Calu3 (cell line): Measurements from ENCODE around the gene HLA-DOB. TPM values are rescaled to one million over a fixed set of nuclear protein-coding genes. Genes with fewer than 3 reads are reported as not detected.

Source experiments
- BruUV-seq: library from RNA; stranded (reverse); fragments of 400-500 nt; replicated peaks from 2 replicates; lab custom pipeline; 2021; lab: Mats Ljungman, UMichigan
- CTCF ChIA-PET: fragments of 300-600 bp; sonication (Branson Sonifier 250); formaldehyde crosslinking; loops from one replicate; lab custom pipeline; 2022; ENCODE audit warnings: antibody characterized with exemption; lab: Charles Lee
- DNase-seq: peaks from one replicate; pipeline ENCODE4 v3.0.0; 2022
- H3K27ac Mint-ChIP-seq: one replicate; pipeline ENCODE4 v1.8.0; 2022; ENCODE audit warnings: mixed read lengths; ENCODE audit not compliant: unreplicated experiment
- H3K27me3 Mint-ChIP-seq: one replicate; pipeline ENCODE4 v1.8.0; 2022; ENCODE audit warnings: mixed read lengths; ENCODE audit not compliant: unreplicated experiment
- H3K36me3 Mint-ChIP-seq: one replicate; pipeline ENCODE4 v1.8.0; 2022; ENCODE audit warnings: mild to moderate bottlenecking, moderate library complexity, mixed read lengths; ENCODE audit not compliant: insufficient read depth, unreplicated experiment
- H3K4me1 Mint-ChIP-seq: one replicate; pipeline ENCODE4 v1.8.0; 2022; ENCODE audit warnings: mild to moderate bottlenecking, low read depth, mixed read lengths; ENCODE audit not compliant: unreplicated experiment
- H3K4me3 Mint-ChIP-seq: one replicate; pipeline ENCODE4 v1.8.0; 2022; ENCODE audit warnings: mild to moderate bottlenecking, low read depth, moderate library complexity, mixed read lengths; ENCODE audit not compliant: unreplicated experiment
- H3K9me3 Mint-ChIP-seq: one replicate; pipeline ENCODE4 v1.8.0; 2022; ENCODE audit warnings: low read depth, mixed read lengths; ENCODE audit not compliant: unreplicated experiment
- CTCF ChIP-seq: fragments of 200-600 bp; IDR thresholded peaks from one replicate; pipeline ENCODE4 v1.8.0; 2022; ENCODE audit warnings: antibody characterized with exemption; ENCODE audit not compliant: unreplicated experiment
- intact Hi-C: fragments of 100-400 bp; cut with micrococcal nuclease; formaldehyde crosslinking; loops from one replicate; pipeline ENCODE4 v1.10.0; 2022; ENCODE audit not compliant: unreplicated experiment
- total RNA-seq: library from RNA; stranded (reverse); gene quantifications from 2 replicates; pipeline ENCODE4 v1.2.3, GENCODE V29; 2022

Gene HLA-DOB
- total RNA-seq, 1 experiment from 2014 or later = 0.97 TPM

DNA sequence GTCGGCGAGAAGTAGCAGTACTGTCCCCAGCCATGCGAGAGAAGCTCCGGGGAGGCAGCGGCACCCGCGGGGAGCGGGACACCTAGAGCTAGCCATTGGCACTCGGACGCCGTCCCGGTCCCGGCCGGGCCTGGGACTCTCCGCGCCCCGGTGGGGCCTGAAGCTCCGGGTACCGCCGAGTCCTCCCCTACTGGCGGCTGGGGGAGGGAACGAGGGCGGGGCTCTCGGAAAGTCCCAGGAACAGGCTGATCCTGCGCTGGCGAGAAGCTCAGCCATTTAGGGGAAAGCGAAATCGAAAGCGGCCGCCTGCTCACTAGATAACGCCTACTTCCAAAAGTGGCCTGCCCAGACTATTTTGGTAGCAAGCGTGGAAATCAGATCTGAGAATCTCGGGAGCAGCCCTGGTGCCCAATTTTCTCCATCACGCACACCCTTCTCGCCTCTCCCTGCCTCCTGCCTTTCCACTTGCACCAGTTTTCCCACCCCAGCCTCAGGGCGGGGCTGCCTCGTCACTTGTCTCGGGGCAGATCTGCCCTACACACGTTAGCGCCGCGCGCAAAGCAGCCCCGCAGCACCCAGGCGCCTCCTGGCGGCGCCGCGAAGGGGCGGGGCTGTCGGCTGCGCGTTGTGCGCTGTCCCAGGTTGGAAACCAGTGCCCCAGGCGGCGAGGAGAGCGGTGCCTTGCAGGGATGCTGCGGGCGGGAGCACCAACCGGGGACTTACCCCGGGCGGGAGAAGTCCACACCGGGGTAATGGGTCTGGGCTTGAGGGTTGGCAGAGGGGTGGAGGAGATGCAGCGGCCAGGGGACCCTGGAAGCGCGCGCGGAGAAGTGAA, 37.0 kb upstream of the HLA-DOB start, which contains the start of the genes PSMB9 and TAP1:
PSMB9 (plus strand) TSS at position 652 of the 835 bp plus-strand sequence; CDS start at position 690, 38 bp downstream.
TAP1 (minus strand) TSS at position 164 of the 835 bp plus-strand sequence; CDS start at position 96, 68 bp downstream.
- peak; percentile 99 for DNase-seq
- Mint-ChIP-seq H3K4me3 (peak within 1 kb of the TSS; percentile 100), H3K4me1 (peaks cover 30% of the 10 kb centered on the region), H3K27ac (peak within 1 kb of the TSS; percentile 92), H3K27me3 (no peaks in the 10 kb centered on the region), H3K9me3 (no peaks in the 10 kb centered on the region), H3K36me3 (peaks cover 32% of the 10 kb centered on the region)
- intact Hi-C loops = loop anchor here (2.0 kb wide), 1 partner anchor 15 kb away; the partner anchor contains the start of gene TAP2
- no TSS peak for BruUV-seq
- CTCF ChIA-PET = interaction anchor here (0.5 to 4.1 kb wide), 15 partner anchors 9 to 762 kb away, joined by 3 to 131 read pairs (median 7); partner anchors contain the start of genes PSMB8 and TAP2
- TF ChIP-seq CTCF = peak; percentile 87

GRCh38 chr6:32852844-32853540, 36.2 kb upstream of the HLA-DOB start:
- Mint-ChIP-seq H3K4me1 (peaks cover 30% of the 10 kb centered on the region), H3K4me3 (peak overlapping the region; percentile 100), H3K27ac (peak overlapping the region; percentile 37), H3K36me3 (peaks cover 38% of the 10 kb centered on the region), H3K9me3 (no peaks in the 10 kb centered on the region), H3K27me3 (no peaks in the 10 kb centered on the region)
- no TSS peak for BruUV-seq
- intact Hi-C loops = loop anchor here (2.0 kb wide), 1 partner anchor 14 kb away; the partner anchor contains the start of gene TAP2
- CTCF ChIA-PET = interaction anchor here (0.6 to 4.1 kb wide), 14 partner anchors 8 to 195 kb away, joined by 3 to 131 read pairs (median 7); partner anchors contain the start of genes PSMB8 and TAP2
- no peak for TF ChIP-seq CTCF
- peak; percentile 64 for DNase-seq

DNA sequence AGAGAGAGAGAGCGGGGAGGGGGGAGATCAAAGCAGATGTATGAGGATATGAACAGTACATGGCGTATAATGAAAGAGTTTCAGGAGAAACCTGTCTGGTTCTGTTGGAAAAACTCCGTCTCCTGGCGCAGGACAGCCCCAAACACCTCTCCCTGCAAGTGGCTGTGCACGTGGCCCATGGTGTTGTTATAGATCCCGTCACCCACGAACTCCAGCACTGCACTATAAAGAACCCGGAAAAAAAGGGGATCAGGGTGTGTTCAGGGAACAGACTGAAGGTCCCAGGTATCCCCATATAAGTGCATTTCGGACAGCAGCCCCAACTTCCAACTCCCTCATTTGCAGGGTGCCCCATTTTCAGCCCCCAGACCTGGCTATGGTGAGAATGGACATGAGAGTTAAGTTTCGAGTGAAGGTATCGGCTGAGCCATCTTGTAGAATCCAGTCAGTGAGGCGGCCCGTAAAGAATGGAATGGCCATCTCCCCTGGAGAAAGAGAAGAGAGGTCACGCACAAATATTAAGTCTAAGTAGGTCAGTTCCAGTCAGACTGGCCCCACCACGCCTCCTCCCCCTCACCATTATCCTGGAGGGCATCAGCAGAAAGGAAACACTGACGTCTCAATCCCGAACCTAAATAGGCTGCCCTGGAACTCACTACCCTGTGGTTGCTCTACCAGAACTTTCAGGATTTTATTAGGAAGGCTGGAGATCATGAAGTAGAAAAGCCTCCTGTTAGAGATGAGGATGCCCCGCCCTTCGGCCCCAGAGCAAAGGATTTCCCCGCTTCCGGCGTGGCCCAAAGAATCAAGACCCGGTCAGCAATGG, 35.4 kb upstream of the HLA-DOB start:
- Mint-ChIP-seq H3K9me3 (no peaks in the 10 kb centered on the region), H3K36me3 (peaks cover 46% of the 10 kb centered on the region), H3K4me3 (peak overlapping the region; percentile 100), H3K27me3 (no peaks in the 10 kb centered on the region), H3K4me1 (peaks cover 30% of the 10 kb centered on the region), H3K27ac (peak overlapping the region; percentile 37)
- no peak for TF ChIP-seq CTCF
- TSS peak; percentile 36 for BruUV-seq
- intact Hi-C loops = loop anchor here (2.0 kb wide), 1 partner anchor 13 kb away; the partner anchor contains the start of gene TAP2
- CTCF ChIA-PET = interaction anchor here (1.5 to 4.1 kb wide), 4 partner anchors 13 to 20 kb away, joined by 10 to 131 read pairs (median 22); partner anchors contain the start of gene TAP2
- peak; percentile 23 for DNase-seq
